ENCODE measurements around the gene GARIN5B.
"Not testable (repeated sequence)": the region's sequence is repeated elsewhere in the genome, so short reads cannot be mapped to it uniquely, and the experiment has no call there.

GARIN5B gene

DNA sequence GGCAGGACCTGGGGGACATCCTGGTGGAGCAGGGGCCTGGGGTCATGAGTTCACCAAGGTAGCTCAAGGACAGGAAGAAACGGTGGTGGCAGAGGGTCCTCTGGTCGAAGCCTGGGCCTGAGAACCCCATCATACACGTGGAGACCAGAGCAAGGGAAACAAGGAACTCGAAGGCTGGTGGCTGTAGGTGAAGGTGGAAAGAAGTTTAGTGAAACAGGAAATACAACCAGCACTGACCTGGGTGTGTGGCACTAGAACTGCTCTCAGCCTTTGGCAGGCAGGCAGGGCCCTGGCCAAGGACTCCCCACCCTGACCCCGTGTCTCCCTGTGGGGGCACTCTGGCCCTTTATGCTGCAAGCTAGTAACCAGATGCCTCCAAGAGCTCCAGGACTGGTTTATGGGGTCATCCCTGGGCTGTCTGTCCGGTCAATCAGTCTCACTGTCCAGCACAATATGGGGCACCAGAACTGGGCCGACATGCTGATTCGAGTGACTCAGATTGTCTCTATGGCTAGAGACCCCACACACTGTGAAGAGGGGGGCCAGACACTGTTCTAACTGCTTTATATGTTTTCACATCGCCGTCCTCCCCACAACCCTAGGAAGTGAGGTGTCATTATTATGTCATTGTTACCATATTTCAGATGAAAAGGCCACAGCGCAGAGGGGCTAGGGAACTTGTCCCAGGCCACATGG, 12.3 kb downstream of the GARIN5B start:
- no peak for DNase-seq (ENCODE audit: low spot score)

DNA sequence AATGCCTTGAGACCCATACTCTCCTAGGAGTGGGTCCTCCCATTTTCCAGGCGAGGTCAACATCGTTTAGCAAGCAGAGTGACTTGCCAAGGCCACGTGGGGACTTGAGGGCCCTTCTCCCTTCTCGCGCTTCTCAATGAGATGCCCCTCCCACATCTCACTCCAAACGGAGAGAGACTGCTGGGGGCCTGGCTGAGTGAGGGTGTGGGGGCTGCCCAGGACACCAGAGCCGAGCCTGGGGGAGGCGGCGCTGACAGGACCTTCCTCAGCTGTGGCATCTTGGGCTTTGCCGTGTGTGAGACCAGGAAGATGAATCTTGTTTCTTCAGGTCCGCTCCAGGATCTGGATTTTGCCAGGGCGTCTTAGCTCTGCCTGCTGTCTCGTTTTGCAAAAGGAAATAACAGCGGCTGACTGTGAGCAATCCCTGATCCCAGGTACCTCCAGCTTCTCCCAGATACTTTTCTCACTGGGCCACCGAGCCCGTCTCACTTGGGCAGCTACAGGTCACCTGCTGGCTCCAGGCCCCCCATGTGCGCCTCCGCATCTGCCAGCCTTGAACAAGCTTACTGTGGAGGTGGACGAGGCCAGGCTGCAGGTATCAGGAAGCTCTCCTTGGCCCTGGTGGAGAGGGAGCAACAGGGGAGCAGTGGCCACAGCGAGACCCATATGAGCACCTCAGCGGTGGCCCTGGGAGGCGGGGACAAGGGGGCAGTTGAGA, 14.6 kb downstream of the GARIN5B start:
- DNase-seq (ENCODE audit: low spot score), result no peak

- no peak for DNase-seq (ENCODE audit: low spot score)
These were observed 15.5 kb downstream of the GARIN5B start for GRCh38 chr19:55347442-55348009.

DNA sequence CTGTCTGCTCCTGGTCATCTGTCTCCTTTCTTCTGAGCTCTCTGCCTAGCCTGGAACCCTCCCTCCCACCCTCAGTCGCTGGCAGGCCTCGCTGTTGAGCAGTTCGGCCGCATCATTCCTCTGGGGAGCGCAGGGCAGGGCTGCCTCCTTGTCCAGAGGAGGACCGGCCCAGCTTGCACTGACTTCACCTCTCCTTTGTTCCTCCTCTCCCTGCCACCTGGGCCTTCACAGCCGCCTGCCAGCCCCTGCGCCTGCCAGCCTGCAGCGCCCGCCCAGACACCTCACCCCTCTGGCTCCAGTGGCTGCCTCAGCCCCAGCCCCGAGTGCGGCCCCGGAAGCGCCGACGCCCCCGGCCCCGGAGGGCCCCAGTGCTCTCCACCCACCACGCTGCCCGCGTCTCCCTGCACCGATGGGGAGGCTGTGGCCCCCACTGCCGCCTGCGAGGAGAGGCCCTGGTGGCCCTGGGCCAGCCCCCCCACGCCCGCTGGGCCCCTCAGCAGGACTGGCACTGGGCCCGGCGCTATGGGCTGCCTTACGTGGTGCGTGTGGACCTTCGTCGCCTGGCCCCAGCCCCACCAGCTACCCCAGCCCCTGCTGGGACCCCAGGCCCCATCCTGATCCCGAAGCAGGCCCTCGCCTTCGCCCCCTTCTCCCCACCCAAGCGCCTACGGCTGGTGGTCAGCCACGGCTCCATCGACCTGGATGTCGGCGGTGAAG, 16.2 kb downstream of the GARIN5B start:
- no peak for DNase-seq (ENCODE audit: low spot score)

GRCh38 chr19:55345818-55346724, 17.0 kb downstream of the GARIN5B start:
- no peak for DNase-seq (ENCODE audit: low spot score)

GRCh38 chr19:55345101-55345817, 17.8 kb downstream of the GARIN5B start:
- no peak for DNase-seq (ENCODE audit: low spot score)

DNA sequence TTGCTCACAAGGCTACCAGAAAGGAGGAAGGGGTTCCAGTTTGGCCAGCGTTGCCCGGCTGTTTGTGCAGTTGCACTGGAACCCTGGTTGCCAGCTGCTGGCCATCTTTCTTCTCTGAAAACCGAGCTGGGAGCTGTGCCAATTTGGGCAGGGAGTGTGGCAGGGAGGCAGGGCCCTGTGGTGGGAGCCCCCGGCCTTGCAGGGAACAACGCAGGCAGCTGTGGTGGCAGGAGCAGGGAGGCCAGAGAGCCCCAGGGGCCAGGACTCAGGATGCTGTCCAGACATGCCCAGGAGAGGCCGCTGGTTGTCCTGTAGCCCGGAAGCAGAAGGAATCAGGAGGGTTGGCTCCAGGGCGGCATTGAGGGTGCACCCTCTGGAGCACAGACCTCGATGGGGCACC, 18.6 kb downstream of the GARIN5B start:
- DNase-seq (ENCODE audit: low spot score), result no peak

GRCh38 chr19:55341595-55342531, 21.2 kb downstream of the GARIN5B start:
- no peak for DNase-seq (ENCODE audit: low spot score)

- peak; percentile 65 for DNase-seq (ENCODE audit: low spot score)
These were observed 21.9 kb downstream of the GARIN5B start for GRCh38 chr19:55341171-55341588.

DNA sequence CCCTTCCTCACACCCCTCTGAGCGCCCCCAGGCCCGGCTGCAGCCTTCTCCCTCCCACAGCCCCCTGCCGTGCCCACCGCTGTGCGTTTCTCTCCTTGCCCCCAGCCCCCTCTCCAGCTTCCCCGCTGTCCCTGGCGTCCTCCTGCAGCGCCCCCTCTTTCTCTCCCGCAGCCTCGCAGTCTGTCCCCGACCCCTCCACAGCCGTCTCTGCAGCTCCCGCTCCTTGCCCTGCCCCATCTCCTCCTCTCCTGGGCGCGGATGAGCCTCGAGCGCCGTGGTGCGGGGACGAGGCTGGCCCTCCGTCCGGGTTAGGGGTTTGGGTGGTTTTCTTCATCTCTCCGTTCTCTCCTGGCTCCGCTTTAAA, 22.3 kb downstream of the GARIN5B start:
- DNase-seq (ENCODE audit: low spot score), result no peak

- no peak for DNase-seq (ENCODE audit: low spot score)
These were observed 22.9 kb downstream of the GARIN5B start for GRCh38 chr19:55339889-55340783.

GRCh38 chr19:55339105-55339888, 23.8 kb downstream of the GARIN5B start, which contains the start of gene KMT5C:
TSS of gene KMT5C (plus strand) at chr19:55339876. CDS start at chr19:55341937, 2,061 bp downstream.
- DNase-seq (ENCODE audit: low spot score), result peak; percentile 99

GRCh38 chr19:55336101-55336500, 27.0 kb downstream of the GARIN5B start:
- DNase-seq (ENCODE audit: low spot score), result no peak

- no peak for DNase-seq (ENCODE audit: low spot score)
These were observed 29.2 kb downstream of the GARIN5B start for GRCh38 chr19:55333870-55334269.

DNA sequence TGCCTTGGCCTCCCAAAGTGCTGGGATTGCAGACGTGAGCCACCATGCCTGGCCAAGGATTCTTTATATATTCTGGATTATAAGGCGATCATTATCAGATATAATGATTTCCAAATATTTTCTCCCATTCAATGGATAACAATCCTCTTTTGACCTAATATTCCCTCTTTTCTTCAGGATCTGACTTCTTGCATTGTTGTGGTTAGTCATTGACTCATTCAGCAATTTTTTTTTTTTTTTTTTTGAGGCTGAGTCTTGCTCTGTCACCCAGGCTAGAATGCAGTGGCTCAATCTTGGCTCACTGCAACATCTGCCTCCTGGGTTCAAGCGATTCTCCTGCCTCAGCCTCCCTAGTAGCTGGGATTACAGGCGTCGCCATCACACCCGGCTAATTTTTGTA, 33.3 kb downstream of the GARIN5B start:
- DNase-seq (ENCODE audit: low spot score), result not testable (repeated sequence)

DNA sequence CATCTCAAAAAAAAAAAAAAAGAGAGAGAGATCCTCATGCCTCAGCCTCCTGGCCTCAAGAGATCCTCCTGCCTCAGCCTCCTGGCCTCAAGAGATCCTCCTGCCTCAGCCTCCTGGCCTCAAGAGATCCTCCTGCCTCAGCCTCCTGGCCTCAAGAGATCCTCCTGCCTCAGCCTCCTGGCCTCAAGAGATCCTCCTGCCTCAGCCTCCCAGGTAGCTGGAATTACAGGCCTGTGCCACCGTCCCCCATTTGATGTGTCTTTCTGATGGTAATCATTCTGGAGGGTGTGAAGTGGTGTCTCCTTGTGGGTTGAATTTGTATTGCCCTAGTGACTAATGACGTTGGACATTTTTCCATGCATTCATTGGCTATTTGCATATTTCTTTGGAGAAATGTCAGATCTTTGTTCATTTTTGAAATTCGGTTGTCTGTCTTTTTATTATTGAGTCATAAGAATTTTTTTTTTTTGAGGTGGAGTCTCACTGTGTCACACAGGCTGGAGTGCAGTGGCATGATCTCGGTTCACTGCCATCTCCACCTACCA, 34.2 kb downstream of the GARIN5B start:
- not testable (repeated sequence) for DNase-seq (ENCODE audit: low spot score)

DNA sequence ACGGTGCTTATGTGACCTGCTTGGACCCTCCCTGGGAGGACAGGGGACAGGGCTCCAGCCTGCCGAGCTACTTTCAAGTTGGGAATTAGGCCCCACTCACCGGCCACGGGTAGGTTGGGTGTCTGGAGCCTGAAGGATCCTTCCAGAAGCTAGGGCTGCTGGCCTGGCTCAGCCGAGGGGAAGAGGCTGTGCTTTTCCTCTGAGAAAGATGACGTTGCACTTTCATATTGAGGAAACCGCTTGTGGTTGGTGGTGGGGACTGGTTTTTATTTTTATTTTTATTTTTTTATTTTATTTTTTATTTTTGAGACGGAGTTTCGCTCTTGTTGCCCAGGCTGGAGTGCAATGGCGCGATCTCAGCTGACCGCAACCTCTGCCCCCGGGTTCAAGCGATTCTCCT, 37.9 kb downstream of the GARIN5B start, which contains the start of gene TMEM150B:
Gene TMEM150B, minus strand, starts transcription at position 170 of the 400 bp plus-strand sequence. CDS start 4,305 bp downstream, outside the sequence.
- DNase-seq (ENCODE audit: low spot score), result no peak

Data from SK-N-DZ (cell line).